Body of pancreas (tissue), 4 donors: ENCODE data around the gene RAB6B. TPM values are rescaled to one million over a fixed set of nuclear protein-coding genes. Genes with fewer than 3 reads are reported as not detected.

ENCODE experiments used
- ATAC-seq: fragments of 150-250 bp; one replicate; pipeline ENCODE4 v1.9.1; 2016
- DNase-seq, 4 donors: peaks; one replicate each; pipeline ENCODE4 v3.0.0-alpha.2; 2019
- H3K27ac ChIP-seq, 4 donors: fragments of 200-600 bp; sonication (generic); 1 replicate in 3 of 4; 2 replicates in 1 of 4; pipeline versions ENCODE4 v1.5.1 to v1.6.1; 2016 to 2019; ENCODE audit warnings: mild to moderate bottlenecking in 1 of 4, mixed read lengths in 1 of 4, moderate library complexity in 1 of 4
- H3K27me3 ChIP-seq, 2 donors: fragments of 200-600 bp; sonication (generic); one replicate each; pipeline ENCODE4 v1.6.0; 2016; ENCODE audit warnings: mild to moderate bottlenecking in 1 of 2
- H3K36me3 ChIP-seq, 2 donors: fragments of 200-600 bp; sonication (generic); replicated peaks in 1 of 2; 2 replicates each; pipeline ENCODE4 v1.5.1; 2016; ENCODE audit warnings: low read depth in 2 of 2; ENCODE audit not compliant: insufficient read depth in 1 of 2
- H3K4me1 ChIP-seq: fragments of 200-600 bp; sonication (generic); one replicate; pipeline ENCODE4 v1.6.0; 2016
- H3K4me3 ChIP-seq, 2 donors: fragments of 200-600 bp; sonication (generic); 1 replicate in 1 of 2; 2 replicates in 1 of 2; pipeline ENCODE4 v1.5.1; 2016 to 2019
- H3K9me3 ChIP-seq, 3 donors: fragments of 200-600 bp; sonication (generic); 1 replicate in 2 of 3; 2 replicates in 1 of 3; pipeline ENCODE4 v1.5.1; 2016
- POLR2A ChIP-seq, 3 donors: fragments of 450-650 bp; IDR thresholded peaks; one replicate each; pipeline ENCODE4 v1.6.1; 2016; ENCODE audit warnings: antibody characterized with exemption in 3 of 3, mild to moderate bottlenecking in 2 of 3
- WGBS, 2 donors: methylation state at CpG; one replicate each; pipeline ENCODE4 v1.1.5; 2017; 5-methylcytosine and 5-hydroxymethylcytosine counted together
- intact Hi-C: fragments of 100-400 bp; cut with DNase I; formaldehyde crosslinking; loops from one replicate; pipeline ENCODE4 v1.15.1; 2023
- total RNA-seq, 2 donors: library from RNA; depleted of rRNA; stranded (reverse); fragments of >200 nt; gene quantifications; one replicate each; pipeline ENCODE4 v1.1.0, GENCODE V29; 2016
- TF ChIP-seq, protein P1 (sequence below), 7 experiments: fragments of 450-650 bp in 4 of 7; fragments of 200-600 bp in 3 of 7; sonication (generic) in 3 of 7; IDR thresholded peaks; one replicate each; pipeline ENCODE4 v1.5.1; 2016 to 2019; ENCODE audit warnings: antibody characterized with exemption in 7 of 7

Gene RAB6B
- total RNA-seq, 2 donors from 2014 or later = 2.6 to 3.0 TPM

DNA sequence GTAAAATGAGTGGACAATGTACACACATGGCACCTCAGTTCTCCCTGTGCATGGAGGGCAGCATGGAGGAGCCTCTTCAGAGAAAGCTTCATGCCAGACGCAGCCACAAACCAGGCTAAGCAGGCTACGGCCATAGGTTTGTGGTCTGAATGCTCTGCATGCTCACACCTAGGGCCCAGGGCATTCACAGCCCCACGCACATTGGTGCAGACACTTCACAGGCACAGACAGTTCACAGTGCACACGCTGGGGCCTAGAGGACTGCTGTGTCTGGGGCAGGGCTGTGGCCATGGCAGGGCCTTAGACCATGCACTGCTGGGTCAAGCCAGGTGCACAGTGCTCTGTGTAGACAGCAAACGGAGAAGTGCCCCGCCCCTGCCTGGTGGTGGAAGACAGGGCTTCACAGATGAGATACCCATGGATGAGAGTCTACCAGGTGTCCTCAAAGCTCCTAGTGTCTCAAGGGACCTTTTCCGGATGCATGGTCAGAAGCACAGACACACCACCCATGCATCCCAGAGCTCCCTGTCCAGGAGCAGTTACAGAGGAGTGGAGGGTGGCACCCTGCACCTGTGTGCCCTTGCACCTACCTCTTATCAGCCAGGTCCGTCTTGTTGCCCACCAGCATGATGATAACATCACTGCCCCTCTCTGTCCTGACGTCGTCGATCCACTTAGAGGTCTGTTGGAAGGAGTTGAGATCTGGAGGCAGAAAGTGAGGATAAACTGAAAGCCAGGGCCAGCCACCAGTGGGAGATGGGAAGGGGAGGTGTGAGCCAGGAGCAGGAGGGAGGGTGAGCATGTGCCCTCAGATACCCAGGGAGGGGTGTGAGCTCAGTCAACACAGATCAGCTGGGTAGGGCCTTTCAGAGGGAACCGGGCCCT is 56.5 kb downstream of the RAB6B start:
- no peak for TF ChIP-seq POLR2A (IDR thresholded peaks at IDR 0.05)
- TF ChIP-seq, protein P1, sequence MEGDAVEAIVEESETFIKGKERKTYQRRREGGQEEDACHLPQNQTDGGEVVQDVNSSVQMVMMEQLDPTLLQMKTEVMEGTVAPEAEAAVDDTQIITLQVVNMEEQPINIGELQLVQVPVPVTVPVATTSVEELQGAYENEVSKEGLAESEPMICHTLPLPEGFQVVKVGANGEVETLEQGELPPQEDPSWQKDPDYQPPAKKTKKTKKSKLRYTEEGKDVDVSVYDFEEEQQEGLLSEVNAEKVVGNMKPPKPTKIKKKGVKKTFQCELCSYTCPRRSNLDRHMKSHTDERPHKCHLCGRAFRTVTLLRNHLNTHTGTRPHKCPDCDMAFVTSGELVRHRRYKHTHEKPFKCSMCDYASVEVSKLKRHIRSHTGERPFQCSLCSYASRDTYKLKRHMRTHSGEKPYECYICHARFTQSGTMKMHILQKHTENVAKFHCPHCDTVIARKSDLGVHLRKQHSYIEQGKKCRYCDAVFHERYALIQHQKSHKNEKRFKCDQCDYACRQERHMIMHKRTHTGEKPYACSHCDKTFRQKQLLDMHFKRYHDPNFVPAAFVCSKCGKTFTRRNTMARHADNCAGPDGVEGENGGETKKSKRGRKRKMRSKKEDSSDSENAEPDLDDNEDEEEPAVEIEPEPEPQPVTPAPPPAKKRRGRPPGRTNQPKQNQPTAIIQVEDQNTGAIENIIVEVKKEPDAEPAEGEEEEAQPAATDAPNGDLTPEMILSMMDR (IDR thresholded peaks at IDR 0.05) = no peak
- ATAC-seq = no peak
- Histone ChIP-seq H3K27ac (no peak overlapping the region), H3K36me3 (no peaks in the 10 kb centered on the region), H3K4me1 (no peaks in the 10 kb centered on the region), H3K9me3 (no peaks in the 10 kb centered on the region), H3K27me3 (no peaks in the 10 kb centered on the region), H3K4me3 (no peak overlapping the region)
- 89 to 90% methylated on average over 5 to 12 of the region's 12 CpGs for WGBS, 2 donors
- DNase-seq = no peak
- intact Hi-C loops = no loop called here

DNA sequence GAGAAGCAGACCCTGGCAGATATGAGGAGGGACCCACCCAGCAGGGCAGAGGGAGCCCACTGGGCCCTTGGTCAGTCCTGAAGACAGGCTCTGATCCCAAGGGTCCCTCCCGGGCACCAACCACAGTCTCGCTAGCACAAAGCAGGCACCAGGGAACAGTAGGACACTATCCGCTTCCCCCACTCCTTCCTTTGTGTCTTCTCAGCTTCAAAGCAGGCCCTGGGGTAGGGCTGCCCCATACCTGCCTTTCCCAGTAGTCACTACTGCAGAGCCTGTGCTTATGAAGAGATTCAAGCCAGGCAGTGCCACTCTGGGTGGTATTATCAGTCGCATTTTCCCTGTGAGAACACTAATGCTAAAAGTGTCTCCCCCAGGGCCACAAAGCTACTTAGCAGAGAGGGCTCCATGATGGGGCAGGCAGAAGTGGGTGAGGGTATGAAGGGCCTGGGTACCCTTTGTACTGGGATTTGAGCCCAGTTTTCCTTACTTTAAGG is 57.3 kb downstream of the RAB6B start:
- Histone ChIP-seq H3K36me3 (no peaks in the 10 kb centered on the region), H3K27me3 (no peaks in the 10 kb centered on the region), H3K4me1 (no peaks in the 10 kb centered on the region), H3K9me3 (no peaks in the 10 kb centered on the region), H3K27ac (no peak overlapping the region), H3K4me3 (no peak overlapping the region)
- TF ChIP-seq, protein P1 (IDR thresholded peaks at IDR 0.05) = no peak
- ATAC-seq = no peak
- intact Hi-C loops = no loop called here
- DNase-seq = no peak
- 90 to 100% methylated on average over 3 to 4 of the region's 4 CpGs for WGBS, 2 donors

DNA sequence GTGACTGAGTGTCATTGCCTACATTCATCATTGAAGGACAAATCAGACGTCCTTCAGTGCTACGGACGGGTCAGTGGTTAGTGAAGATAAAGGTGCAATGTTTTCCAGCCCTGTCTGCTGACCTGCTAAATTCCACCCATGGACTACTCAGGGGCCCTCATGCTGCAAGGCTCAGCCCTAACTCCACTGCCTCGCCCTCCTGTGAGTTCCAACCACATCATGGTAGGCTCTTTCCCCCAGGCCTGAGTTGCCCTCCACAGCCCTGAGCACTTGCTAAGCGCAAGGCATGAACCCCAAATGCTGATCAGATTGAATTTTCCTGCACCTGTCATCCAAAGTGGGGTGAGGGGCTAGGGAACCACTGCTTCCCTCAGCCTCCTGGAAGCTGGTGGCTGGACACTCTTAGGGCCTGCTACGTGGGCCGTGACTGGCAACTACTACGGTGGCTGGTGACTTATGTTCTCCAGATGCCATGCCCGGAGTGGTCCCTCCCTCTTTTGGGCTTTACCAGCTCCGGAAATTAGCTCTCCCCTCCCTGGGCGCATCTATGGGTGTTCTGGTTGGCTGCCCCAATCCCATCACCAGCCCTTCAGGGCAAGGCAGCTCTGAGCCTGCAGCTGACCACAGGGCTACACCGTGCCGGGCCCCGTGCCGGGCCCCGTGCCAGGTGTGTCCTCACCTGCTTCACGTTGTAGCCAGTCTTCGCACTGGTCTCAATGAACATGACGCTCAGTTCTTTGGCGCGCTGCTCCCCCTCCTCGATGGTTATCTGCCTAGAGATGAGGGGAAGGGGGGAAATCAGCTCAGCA is 58.0 kb downstream of the RAB6B start:
- Histone ChIP-seq H3K27me3 (no peaks in the 10 kb centered on the region), H3K36me3 (no peaks in the 10 kb centered on the region), H3K9me3 (no peaks in the 10 kb centered on the region), H3K27ac (no peak overlapping the region), H3K4me1 (no peaks in the 10 kb centered on the region), H3K4me3 (no peak overlapping the region)
- DNase-seq = no peak
- no peak for ATAC-seq
- WGBS, 2 donors = 89 to 90% methylated on average over 22 of the region's 22 CpGs
- no peak for TF ChIP-seq POLR2A (IDR thresholded peaks at IDR 0.05)
- TF ChIP-seq, protein P1 (IDR thresholded peaks at IDR 0.05) = no peak
- intact Hi-C loops = no loop called here

DNA sequence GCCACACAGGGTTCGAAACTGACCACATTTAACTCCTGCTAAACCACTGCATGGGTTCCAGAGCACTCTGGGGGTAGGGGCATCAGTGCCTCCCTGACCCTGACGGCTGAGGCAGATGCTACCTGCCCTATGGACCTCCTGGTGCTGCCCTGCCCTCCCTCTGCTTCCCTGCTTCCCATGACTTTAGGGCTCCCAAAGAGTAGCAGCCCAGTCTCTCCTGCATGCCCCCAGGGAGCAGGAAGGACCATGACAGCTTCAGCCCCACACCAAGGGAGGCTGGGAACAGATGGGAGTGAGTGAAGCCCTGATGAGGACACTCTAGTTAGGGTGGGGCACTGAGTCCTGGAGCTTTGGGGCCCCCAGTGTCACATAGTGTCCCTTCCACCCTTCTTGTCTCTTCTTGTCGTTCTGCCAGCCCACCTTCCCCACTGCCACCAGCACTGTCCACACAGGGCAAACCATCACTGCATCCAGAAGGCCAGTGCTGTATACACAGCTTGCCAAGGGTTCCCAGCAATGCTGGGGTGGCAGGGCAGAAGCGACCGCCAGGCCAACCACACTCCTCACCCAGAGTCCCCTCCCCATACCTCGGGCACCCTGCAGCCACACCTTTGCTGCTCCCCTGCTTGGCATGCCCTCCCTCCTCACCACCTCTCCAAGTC is 59.1 kb downstream of the RAB6B start:
- 79 to 90% methylated on average over 4 to 6 of the region's 6 CpGs for WGBS, 2 donors
- H3K4me1 ChIP-seq = no peaks in the 10 kb centered on the region
- H3K27me3 ChIP-seq = no peaks in the 10 kb centered on the region
- intact Hi-C loops = no loop called here
- no peak for ATAC-seq
- TF ChIP-seq, protein P1 (IDR thresholded peaks at IDR 0.05) = no peak
- TF ChIP-seq POLR2A (IDR thresholded peaks at IDR 0.05) = no peak
- H3K9me3 ChIP-seq = no peaks in the 10 kb centered on the region
- no peak overlapping the region for H3K4me3 ChIP-seq
- no peak overlapping the region for H3K27ac ChIP-seq
- no peaks in the 10 kb centered on the region for H3K36me3 ChIP-seq
- no peak for DNase-seq
